Mucosa of stomach (tissue), 1 donor: ENCODE results near the gene CCNB1IP1.
"Not testable (repeated sequence)": the region's sequence is repeated elsewhere in the genome, so short reads cannot be mapped to it uniquely, and the experiment has no call there.

Experiments
- H3K27me3 ChIP-seq: one replicate; pipeline ENCODE4 v1.7.0; 2013; ENCODE audit warnings: mild to moderate bottlenecking, low read length; ENCODE audit not compliant: control insufficient read depth, insufficient read depth
- H3K36me3 ChIP-seq: one replicate; pipeline ENCODE4 v1.7.0; 2013; ENCODE audit warnings: low read length; ENCODE audit not compliant: control insufficient read depth, insufficient read depth
- H3K4me1 ChIP-seq: one replicate; pipeline ENCODE4 v1.7.0; 2013; ENCODE audit warnings: mild to moderate bottlenecking, low read length; ENCODE audit not compliant: control insufficient read depth, insufficient read depth
- H3K4me3 ChIP-seq: one replicate; pipeline ENCODE4 v1.7.0; 2013; ENCODE audit warnings: low read length
- H3K9ac ChIP-seq: one replicate; pipeline ENCODE4 v1.7.0; 2013; ENCODE audit warnings: mild to moderate bottlenecking, low read length, moderate library complexity
- H3K9me3 ChIP-seq: one replicate; pipeline ENCODE4 v1.7.0; 2013; ENCODE audit warnings: mild to moderate bottlenecking, low read length, moderate library complexity; ENCODE audit not compliant: control insufficient read depth
- donor health status: Pancreatic carcinoma.

Gene CCNB1IP1, protein sequence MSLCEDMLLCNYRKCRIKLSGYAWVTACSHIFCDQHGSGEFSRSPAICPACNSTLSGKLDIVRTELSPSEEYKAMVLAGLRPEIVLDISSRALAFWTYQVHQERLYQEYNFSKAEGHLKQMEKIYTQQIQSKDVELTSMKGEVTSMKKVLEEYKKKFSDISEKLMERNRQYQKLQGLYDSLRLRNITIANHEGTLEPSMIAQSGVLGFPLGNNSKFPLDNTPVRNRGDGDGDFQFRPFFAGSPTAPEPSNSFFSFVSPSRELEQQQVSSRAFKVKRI

DNA sequence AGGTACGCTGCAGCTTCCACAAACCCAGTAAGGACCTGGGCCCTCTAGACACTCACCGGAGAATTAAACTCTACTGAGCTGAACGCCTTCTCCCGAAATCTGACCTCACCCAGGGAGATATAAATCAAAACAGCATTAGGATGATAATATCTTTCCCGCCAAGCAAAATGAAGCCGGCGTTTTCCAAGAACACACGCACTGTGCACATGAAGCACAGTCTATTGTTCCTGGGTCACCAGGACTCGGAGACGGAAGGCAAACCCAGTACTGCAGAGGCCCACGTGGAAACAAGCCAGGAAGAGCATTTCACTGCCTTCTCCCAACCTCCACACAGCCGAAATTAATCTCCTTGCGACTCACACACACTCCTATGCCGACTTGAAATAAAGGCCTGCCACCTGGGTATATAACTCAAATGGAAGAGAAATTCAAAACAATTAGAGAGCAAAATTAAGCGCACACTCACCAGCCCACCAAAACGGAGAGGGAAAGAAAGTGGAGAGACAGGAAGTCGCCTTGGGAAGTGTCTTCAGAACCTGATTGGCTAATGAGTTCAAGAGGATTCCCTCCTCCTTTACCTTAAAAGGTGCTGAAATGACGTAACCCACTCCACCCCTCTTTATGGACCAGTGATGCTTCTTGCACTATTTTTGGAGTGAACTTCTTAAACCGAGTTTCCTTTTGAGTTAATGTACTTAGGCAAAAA is at the start of gene CCNB1IP1:
TSS of gene CCNB1IP1 (minus strand) at position 492 of the 706 bp plus-strand sequence. CDS start 16,756 bp downstream, outside the sequence.
- H3K9ac ChIP-seq: peak within 1 kb of the TSS; percentile 69
- H3K36me3 ChIP-seq: no peaks in the 10 kb centered on the region
- H3K9me3 ChIP-seq: no peaks in the 10 kb centered on the region
- H3K4me1 ChIP-seq: peaks cover 6% of the 10 kb centered on the region
- peak within 1 kb of the TSS; percentile 57 for H3K4me3 ChIP-seq
- H3K27me3 ChIP-seq: no peaks in the 10 kb centered on the region

DNA sequence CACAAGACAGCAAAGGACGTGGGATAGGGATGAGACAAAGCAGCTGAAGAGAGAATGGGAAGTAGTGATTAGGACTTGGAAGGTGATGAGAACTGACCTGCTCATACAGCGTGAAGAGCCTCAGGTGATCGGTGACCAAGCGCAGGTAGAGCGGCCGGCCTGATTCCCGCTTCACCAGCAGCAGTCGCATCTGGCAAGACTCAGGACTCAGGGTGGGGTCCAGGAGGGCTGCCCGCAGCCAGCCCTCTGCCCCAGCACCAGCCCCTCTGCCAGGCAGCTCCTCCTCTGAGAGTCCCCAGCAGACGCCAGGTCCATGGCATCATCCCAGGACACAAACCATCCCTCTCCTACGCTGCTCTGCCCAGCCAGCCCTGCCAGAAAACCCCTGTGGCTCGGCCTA is 49.4 kb upstream of the CCNB1IP1 start:
- no peak overlapping the region for H3K9ac ChIP-seq
- H3K4me1 ChIP-seq: peaks cover 14% of the 10 kb centered on the region
- H3K27me3 ChIP-seq: no peaks in the 10 kb centered on the region
- peaks cover 52% of the 10 kb centered on the region for H3K36me3 ChIP-seq
- H3K4me3 ChIP-seq: no peak overlapping the region
- no peaks in the 10 kb centered on the region for H3K9me3 ChIP-seq

DNA sequence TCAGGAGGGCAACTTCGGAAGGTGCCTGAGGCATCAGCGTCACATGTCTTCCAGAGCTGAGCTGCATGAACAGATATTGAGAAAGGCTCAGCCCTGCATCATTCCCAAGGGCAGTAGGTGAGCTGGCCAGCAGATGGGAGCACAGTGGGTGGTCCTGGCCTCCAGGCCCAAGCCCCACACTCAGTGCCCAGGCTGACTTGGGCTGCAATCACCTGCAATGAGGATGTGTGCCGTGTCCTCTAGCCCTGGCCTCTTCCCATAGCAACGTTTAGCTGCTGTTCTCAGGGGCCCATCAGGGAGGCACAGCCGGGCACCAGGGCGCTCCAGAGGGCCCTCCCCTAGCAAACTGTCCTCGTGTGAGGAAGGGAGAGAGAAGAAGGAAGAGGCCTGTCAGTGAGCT is 48.3 kb upstream of the CCNB1IP1 start:
- H3K4me1 ChIP-seq: peaks cover 25% of the 10 kb centered on the region
- H3K9me3 ChIP-seq: no peaks in the 10 kb centered on the region
- H3K4me3 ChIP-seq: no peak overlapping the region
- H3K36me3 ChIP-seq: peaks cover 52% of the 10 kb centered on the region
- H3K9ac ChIP-seq: no peak overlapping the region
- H3K27me3 ChIP-seq: no peaks in the 10 kb centered on the region

DNA sequence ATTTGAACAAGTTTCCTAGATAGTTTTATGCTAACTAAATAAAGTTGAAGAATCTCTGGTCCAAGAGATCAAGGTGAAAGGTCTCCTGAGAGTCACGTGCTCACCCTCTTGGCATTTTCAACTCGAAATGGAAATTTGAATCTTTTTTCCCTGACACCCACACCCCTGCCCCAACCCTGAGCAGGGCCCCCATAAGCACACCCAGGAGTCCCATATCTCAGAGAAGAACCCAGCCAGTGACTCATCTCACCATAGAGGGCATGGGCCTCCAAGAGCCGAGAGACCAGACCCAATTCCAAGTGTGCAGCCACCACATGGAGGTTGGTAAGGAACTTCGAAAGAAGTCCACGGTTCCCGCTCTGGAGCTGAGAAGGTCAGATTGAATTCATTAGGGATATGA is 47.6 kb upstream of the CCNB1IP1 start:
- Histone ChIP-seq H3K4me1 (peaks cover 31% of the 10 kb centered on the region), H3K4me3 (no peak overlapping the region), H3K36me3 (peaks cover 47% of the 10 kb centered on the region), H3K9ac (no peak overlapping the region), H3K27me3 (no peaks in the 10 kb centered on the region), H3K9me3 (no peaks in the 10 kb centered on the region)

DNA sequence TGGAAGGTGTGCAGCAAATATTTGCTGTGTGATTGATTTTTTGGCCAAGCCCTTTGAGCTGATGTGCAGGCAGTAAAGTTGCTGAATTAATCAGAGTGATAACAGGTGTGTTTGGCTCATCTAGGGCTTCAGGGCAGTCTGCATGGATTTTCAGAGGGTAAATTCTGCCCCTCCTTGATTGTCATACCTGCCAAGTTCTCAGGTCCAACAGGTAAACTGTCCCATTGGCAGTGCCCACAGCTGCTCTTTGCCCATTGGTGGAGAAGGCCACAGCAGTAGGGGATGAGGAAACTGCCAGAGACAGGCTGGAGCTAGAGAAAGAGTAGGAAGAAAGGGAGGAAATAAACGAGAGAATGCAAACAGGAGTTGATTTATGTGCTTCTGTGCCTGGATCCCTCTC is 46.7 kb upstream of the CCNB1IP1 start:
- no peak overlapping the region for H3K9ac ChIP-seq
- H3K27me3 ChIP-seq: no peaks in the 10 kb centered on the region
- no peaks in the 10 kb centered on the region for H3K9me3 ChIP-seq
- peaks cover 35% of the 10 kb centered on the region for H3K4me1 ChIP-seq
- no peak overlapping the region for H3K4me3 ChIP-seq
- peaks cover 49% of the 10 kb centered on the region for H3K36me3 ChIP-seq

DNA sequence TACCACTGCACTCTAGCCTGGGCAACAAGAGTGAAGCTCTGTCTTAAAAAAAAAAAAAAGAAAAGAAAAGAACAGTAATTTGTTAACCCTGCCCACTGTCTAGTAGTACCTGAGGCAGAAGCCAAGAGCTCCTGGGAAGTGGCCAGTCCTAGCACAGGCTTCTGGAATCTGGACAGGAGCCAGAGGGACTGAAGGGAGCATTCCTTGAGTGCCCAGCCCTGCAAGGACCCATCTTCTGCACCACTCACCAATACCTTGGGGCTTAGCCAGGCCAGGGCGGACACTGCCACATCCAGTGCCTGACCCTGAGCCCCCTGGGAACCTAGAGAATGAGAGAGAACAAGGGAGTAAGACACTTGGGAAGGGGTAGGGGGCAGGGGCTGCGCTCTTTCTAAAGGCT is 44.1 kb upstream of the CCNB1IP1 start:
- Histone ChIP-seq H3K4me1 (peaks cover 35% of the 10 kb centered on the region), H3K36me3 (peaks cover 41% of the 10 kb centered on the region), H3K27me3 (no peaks in the 10 kb centered on the region), H3K9me3 (no peaks in the 10 kb centered on the region), H3K9ac (no peak overlapping the region), H3K4me3 (no peak overlapping the region)

DNA sequence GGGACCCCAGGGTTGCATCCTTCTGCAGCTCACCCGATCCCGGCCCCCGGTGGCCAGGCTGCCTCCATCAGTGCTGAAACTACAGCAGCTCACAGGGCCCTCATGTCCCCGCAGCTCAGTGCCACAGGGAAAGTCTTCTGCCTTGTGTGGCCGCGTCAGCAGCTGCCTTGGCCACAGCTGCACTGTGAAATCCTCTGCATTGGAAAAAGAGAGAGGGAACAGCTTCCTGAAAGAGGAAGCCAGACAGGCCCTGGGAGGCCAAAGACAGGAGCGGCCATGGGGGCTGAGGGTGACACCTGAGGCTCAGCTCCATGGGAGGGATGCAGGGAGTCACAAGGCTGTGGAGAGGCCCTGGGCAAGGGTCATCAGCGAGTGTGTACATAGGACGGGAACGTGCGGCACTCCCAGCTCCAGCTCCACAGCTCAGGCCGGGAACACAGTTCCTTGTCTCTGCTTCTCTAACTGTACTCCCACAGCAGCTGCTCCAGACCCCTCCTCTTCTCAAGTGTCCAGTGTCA is 43.1 kb upstream of the CCNB1IP1 start:
- peaks cover 36% of the 10 kb centered on the region for H3K36me3 ChIP-seq
- H3K9ac ChIP-seq: no peak overlapping the region
- no peaks in the 10 kb centered on the region for H3K9me3 ChIP-seq
- no peaks in the 10 kb centered on the region for H3K27me3 ChIP-seq
- no peak overlapping the region for H3K4me3 ChIP-seq
- peaks cover 34% of the 10 kb centered on the region for H3K4me1 ChIP-seq

DNA sequence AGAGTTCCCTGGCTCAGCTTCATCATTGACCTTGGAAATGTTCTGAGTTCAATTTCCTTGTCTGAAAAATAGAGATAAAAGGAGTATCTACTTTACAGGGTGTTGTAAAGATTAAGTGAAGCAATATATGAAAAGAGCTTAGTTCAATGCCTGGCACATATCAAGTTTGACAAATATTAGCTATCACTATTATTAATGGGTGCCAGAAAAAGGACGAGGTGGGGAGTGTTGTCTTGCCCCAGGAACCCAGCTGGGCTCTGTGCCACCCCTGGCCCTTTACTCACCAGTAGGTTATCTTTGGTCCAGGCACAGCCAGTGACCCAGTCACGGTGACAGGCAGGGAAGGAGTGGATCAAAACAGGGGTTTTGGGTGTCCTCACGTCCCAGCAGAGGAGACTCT is 42.4 kb upstream of the CCNB1IP1 start:
- H3K9me3 ChIP-seq: no peaks in the 10 kb centered on the region
- H3K4me3 ChIP-seq: no peak overlapping the region
- H3K36me3 ChIP-seq: peaks cover 36% of the 10 kb centered on the region
- H3K27me3 ChIP-seq: no peaks in the 10 kb centered on the region
- H3K4me1 ChIP-seq: peaks cover 29% of the 10 kb centered on the region
- no peak overlapping the region for H3K9ac ChIP-seq

DNA sequence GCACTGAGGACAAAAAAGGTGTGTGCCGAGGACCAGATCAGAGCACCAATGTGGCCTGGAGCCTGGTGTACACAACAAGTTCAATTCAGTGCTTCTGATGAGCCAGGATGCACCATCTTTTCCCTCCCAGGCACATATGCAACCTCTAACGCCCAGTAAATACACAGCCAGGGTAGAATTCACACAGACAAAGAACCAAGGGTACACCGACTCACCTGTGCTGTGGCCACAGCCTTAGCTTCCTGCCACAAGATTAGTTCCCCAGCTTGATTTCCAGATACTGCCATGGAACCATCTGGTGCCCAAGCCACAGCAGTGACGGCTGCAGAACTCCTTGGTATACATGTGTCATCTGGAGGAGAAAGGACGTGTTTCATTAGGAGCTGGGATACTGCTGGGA is 39.7 kb upstream of the CCNB1IP1 start:
- Histone ChIP-seq H3K36me3 (peaks cover 27% of the 10 kb centered on the region), H3K9ac (no peak overlapping the region), H3K4me1 (peaks cover 22% of the 10 kb centered on the region), H3K4me3 (no peak overlapping the region), H3K27me3 (no peaks in the 10 kb centered on the region), H3K9me3 (no peaks in the 10 kb centered on the region)

DNA sequence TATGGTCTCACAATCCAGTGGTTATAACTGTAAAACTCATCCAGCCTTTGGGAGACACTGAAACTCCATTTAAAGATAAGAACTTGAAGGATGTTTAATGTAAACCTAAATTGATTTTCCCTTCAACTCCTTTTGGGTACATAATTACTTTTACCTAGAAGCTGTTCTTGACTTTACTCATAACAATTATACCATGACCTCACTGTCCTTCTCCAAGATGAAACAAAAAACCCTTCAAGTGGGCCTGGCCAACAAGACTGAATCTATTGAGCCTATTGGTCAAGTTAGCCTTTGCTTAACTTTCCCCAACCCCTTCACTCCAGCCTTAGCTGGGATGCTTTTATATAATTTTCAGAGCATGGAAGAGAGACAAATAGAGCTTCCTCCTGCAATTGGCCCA is 32.8 kb upstream of the CCNB1IP1 start:
- H3K9me3 ChIP-seq: no peaks in the 10 kb centered on the region
- H3K36me3 ChIP-seq: no peaks in the 10 kb centered on the region
- no peak overlapping the region for H3K4me3 ChIP-seq
- no peaks in the 10 kb centered on the region for H3K4me1 ChIP-seq
- H3K9ac ChIP-seq: no peak overlapping the region
- H3K27me3 ChIP-seq: no peaks in the 10 kb centered on the region

DNA sequence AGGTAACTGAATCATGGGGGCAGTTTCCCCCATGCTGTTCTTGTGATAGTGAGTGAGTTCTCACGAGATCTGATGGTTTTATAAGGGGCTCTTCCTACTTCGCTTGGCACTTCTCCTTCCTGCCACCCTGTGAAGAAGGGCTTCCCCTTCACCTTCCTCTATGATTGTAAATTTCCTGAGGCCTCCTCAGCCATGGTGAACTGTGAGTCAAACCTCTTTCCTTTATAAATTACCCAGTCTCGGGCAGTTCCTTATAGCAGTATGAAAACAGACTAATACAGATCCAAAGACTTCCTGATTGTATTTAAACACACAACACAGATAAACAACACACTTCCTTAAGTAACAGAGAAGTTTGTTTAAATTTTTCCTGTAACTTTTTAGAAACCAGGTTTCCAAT is 25.4 kb upstream of the CCNB1IP1 start:
- not testable (repeated sequence) for H3K4me3 ChIP-seq, H3K9me3 ChIP-seq, H3K9ac ChIP-seq, H3K4me1 ChIP-seq, H3K27me3 ChIP-seq, H3K36me3 ChIP-seq

DNA sequence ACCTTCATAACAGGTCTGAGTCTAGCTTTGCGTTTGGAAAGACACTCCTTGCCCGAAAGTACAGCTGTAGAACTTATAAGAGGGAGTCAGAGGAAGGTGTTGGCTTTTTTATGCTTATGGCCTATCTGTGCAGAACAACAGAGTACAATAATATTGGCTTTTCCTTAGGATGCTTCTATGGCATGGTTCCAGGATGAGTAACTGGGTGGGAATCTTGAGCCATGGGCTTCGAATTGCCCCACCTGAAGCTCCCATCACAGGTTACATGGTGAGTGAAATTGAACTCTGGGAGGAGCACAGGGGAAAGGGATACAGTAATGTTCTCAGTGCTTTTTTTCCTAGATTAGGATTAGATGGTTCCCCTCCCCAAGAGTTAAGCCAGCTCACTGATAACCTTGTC is 23.3 kb upstream of the CCNB1IP1 start:
- Histone ChIP-seq H3K9ac (no peak overlapping the region), H3K4me1 (peaks cover 6% of the 10 kb centered on the region), H3K9me3 (no peaks in the 10 kb centered on the region), H3K36me3 (peaks cover 6% of the 10 kb centered on the region), H3K4me3 (no peak overlapping the region), H3K27me3 (no peaks in the 10 kb centered on the region)
